Fibroblast of pulmonary artery (primary cell): ENCODE data around the gene KCTD11.
A peak's percentile ranks its signal among the peaks of the same experiment; 100 is the strongest.

Source experiments
- DNase-seq: peaks from one replicate; pipeline ENCODE4 v3.0.0-alpha.2; 2010; ENCODE audit warnings: low read depth
- H3K4me3 ChIP-seq: replicated peaks from 2 replicates; pipeline ENCODE4 v1.5.1; 2011; ENCODE audit warnings: low read depth, mild to moderate bottlenecking, control low read depth, low read length, moderate library complexity
- TF ChIP-seq, protein P1 (sequence below): IDR thresholded peaks from 2 replicates; pipeline ENCODE4 v1.5.1; 2011; ENCODE audit warnings: mild to moderate bottlenecking, control low read depth, low read length, inconsistent platforms; ENCODE audit errors: missing control alignments

KCTD11 gene

DNA sequence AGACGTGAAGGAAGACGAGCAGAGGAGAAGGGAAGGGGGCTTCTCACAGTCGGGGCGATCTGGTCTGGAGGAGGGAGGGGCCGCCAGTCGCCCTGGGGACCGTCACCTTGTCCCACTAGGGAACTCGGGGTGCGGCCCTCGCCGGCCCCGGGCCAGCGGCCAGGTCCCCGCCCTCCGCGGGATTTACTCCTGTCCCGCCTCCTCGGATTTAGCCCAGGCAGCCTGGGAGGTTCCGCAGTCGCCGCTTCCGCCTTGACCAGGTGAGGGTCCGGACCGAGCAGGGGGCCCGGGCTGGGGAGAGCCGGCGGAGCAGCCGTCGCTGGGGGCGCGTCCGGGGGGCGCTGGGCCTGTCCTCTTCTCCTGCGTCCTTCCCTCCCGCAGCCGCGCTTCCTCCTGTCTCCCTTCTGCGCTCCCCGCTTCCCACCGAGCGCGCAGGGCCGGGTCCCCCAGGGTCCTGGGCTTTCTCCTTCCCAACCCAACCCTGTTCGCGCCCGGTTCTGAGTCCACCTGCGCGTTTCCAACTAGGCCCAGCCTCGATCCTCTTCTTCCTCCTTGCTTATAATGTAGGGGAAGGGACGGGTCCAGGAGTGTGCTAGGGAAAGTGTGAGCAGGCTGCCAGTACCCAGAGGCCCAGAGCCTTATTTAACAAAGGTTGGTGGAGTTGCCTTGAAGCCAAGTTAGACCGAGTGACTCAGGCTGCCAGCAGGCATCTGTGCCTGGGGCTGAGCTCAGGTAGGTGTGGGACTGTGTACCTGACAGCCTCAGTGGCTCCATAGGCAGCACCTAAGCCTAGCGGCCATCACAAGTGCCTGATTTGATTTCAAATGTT, 29.1 kb downstream of the KCTD11 start, which contains the start of gene TNK1:
Gene TNK1 (plus strand): TSS at position 235 of the 829 bp plus-strand sequence. CDS start 1,838 bp downstream, outside the sequence.
- peak within 1 kb of the TSS; percentile 35 for H3K4me3 ChIP-seq
- DNase-seq: no peak
- TF ChIP-seq, protein P1, sequence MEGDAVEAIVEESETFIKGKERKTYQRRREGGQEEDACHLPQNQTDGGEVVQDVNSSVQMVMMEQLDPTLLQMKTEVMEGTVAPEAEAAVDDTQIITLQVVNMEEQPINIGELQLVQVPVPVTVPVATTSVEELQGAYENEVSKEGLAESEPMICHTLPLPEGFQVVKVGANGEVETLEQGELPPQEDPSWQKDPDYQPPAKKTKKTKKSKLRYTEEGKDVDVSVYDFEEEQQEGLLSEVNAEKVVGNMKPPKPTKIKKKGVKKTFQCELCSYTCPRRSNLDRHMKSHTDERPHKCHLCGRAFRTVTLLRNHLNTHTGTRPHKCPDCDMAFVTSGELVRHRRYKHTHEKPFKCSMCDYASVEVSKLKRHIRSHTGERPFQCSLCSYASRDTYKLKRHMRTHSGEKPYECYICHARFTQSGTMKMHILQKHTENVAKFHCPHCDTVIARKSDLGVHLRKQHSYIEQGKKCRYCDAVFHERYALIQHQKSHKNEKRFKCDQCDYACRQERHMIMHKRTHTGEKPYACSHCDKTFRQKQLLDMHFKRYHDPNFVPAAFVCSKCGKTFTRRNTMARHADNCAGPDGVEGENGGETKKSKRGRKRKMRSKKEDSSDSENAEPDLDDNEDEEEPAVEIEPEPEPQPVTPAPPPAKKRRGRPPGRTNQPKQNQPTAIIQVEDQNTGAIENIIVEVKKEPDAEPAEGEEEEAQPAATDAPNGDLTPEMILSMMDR: no peak

- no peak for DNase-seq
- no peak overlapping the region for H3K4me3 ChIP-seq
- TF ChIP-seq, protein P1: no peak
Observed at GRCh38 chr17:7382901-7383300, 30.9 kb downstream of the KCTD11 start.

- DNase-seq: no peak
- H3K4me3 ChIP-seq: no peak overlapping the region
Observed at GRCh38 chr17:7383371-7383741, 31.4 kb downstream of the KCTD11 start.

GRCh38 chr17:7383742-7384488, 32.0 kb downstream of the KCTD11 start:
- peak overlapping the region; percentile 40 for H3K4me3 ChIP-seq
- peak; percentile 23 for DNase-seq
- TF ChIP-seq, protein P1: no peak

More at GRCh38 chr17:7383371-7383741, 31.4 kb downstream of the KCTD11 start:
- TF ChIP-seq, protein P1: no peak

DNA sequence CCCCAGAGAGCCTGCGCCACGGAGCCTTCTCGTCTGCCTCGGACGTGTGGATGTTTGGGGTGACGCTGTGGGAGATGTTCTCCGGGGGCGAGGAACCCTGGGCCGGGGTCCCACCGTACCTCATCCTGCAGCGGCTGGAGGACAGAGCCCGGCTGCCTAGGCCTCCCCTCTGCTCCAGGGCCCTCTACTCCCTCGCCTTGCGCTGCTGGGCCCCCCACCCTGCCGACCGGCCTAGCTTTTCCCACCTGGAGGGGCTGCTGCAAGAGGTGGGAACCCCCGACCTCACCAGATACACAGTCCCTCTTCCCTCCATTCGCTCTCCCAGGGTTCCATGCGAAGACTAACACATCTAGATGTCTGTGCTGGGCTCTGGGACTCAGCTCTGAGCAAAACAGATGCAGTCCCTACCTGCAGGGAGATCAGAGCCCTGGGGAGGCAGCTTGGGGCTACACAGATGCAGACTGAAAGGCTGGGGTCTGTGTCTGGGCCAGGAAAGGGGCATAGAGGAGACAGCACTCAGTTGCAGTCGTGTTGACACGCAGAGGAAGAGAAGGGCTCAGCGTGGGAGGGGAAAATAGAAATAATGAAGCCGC, 32.6 kb downstream of the KCTD11 start:
- TF ChIP-seq, protein P1: no peak
- peak overlapping the region; percentile 40 for H3K4me3 ChIP-seq
- DNase-seq: no peak

DNA sequence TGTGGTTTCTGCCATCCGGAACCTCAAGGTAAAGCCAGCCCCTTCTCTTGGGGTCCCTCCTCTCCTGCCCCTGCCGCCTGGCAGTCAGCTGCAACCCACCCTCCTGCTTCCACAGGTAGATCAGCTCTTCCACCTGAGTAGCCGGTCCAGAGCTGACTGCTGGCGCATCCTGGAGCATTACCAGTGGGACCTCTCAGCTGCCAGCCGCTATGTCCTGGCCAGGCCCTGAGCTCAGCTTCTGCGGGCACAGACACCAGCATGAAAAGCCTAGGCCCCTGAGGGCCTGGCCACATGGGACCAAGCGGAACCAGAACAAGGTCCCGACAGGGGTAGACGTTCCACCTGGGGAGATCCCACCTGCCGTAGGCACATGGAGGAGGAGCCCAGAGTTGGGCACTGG, 36.9 kb downstream of the KCTD11 start:
- DNase-seq: no peak
- no peak overlapping the region for H3K4me3 ChIP-seq
- TF ChIP-seq, protein P1: no peak
